HepG2 (cell line): Measurements from ENCODE around the gene CSMD2. TPM values are rescaled to one million over a fixed set of nuclear protein-coding genes. Genes with fewer than 3 reads are reported as not detected.

Experiments
- ATAC-seq: fragments of 200-7000 bp; cut with Tn5 transposase; 3 replicates; pipeline ENCODE4 v1.9.1; 2020; ENCODE audit warnings: mild to moderate bottlenecking, moderate library complexity
- BruUV-seq: library from RNA; stranded (reverse); fragments of 400-500 nt; replicated peaks from 2 replicates; lab custom pipeline; 2021; lab: Mats Ljungman, UMichigan
- CTCF ChIA-PET: fragments of 300-600 bp; formaldehyde crosslinking; extraction: SDS; loops from one replicate; lab custom pipeline; 2021; ENCODE audit warnings: low total read pairs, inconsistent platforms, low intra/inter-chr PET ratio; lab: Yijun Ruan, JAX
- POLR2A ChIA-PET: fragments of 350-600 bp; sonication (Branson Sonifier 250); formaldehyde crosslinking; loops from one replicate; lab custom pipeline; 2020; ENCODE audit warnings: antibody characterized with exemption, inconsistent platforms; lab: Yijun Ruan, JAX
- DNase-seq: peaks from one replicate; pipeline ENCODE4 v3.0.0-alpha.2; 2015; ENCODE audit warnings: low spot score
- FAIRE-seq: peaks from 3 replicates; lab custom pipeline; 2011; peaks lifted over from hg19 to GRCh38; lab: Jason Lieb, UNC
- H2AFZ ChIP-seq: one replicate; pipeline ENCODE4 v1.6.1; 2011; ENCODE audit warnings: low read length, inconsistent platforms
- H3K27ac ChIP-seq: fragments of 300-600 bp; 3 replicates; pipeline ENCODE4 v1.8.0; 2011; ENCODE audit warnings: mixed run types, mild to moderate bottlenecking, mixed read lengths, low read length, inconsistent platforms; ENCODE audit not compliant: insufficient read depth; ENCODE audit errors: extremely low read length
- H3K27me3 ChIP-seq, 2 experiments: fragments of 200-600 bp in 1 of 2; 2 replicates in 1 of 2; 3 replicates in 1 of 2; pipeline versions ENCODE4 v1.6.0 to v1.8.0; 2011; ENCODE audit warnings: low read length in 2 of 2, mild to moderate bottlenecking in 2 of 2, moderate library complexity in 2 of 2, inconsistent platforms in 1 of 2; ENCODE audit not compliant: insufficient read depth in 2 of 2, control insufficient read depth in 1 of 2
- H3K36me3 ChIP-seq, 2 experiments: fragments of 200-600 bp in 1 of 2; replicated peaks in 1 of 2; 2 replicates in 1 of 2; 3 replicates in 1 of 2; pipeline versions ENCODE4 v1.5.1 to v1.8.0; 2011; ENCODE audit warnings: low read length in 2 of 2, inconsistent platforms in 1 of 2; ENCODE audit not compliant: insufficient read depth in 2 of 2, control insufficient read depth in 1 of 2
- H3K4me1 ChIP-seq: 2 replicates; pipeline ENCODE4 v1.5.1; 2012; ENCODE audit warnings: low read length, inconsistent platforms; ENCODE audit not compliant: insufficient read depth
- H3K4me2 ChIP-seq: 2 replicates; pipeline ENCODE4 v1.6.0; 2011; ENCODE audit warnings: low read depth, low read length, inconsistent platforms
- H3K4me3 ChIP-seq, 3 experiments: fragments of 200-600 bp in 1 of 3; sonication (generic), shearing (Covaris generic) in 1 of 3; replicated peaks in 1 of 3; 2 replicates each; pipeline ENCODE4 v1.5.1; 2011 to 2016; ENCODE audit warnings: low read length in 3 of 3, inconsistent platforms in 2 of 3, low read depth in 2 of 3, mild to moderate bottlenecking in 2 of 3, control low read depth in 1 of 3, mixed read lengths in 1 of 3; ENCODE audit not compliant: insufficient read depth in 1 of 3
- H3K79me2 ChIP-seq: one replicate; pipeline ENCODE4 v1.6.1; 2011; ENCODE audit warnings: low read length, inconsistent platforms; ENCODE audit not compliant: insufficient read depth
- H3K9ac ChIP-seq: 2 replicates; pipeline ENCODE4 v1.6.0; 2011; ENCODE audit warnings: mild to moderate bottlenecking, low read depth, low read length, inconsistent platforms; ENCODE audit not compliant: insufficient read depth
- H3K9me3 ChIP-seq: 2 replicates; pipeline ENCODE4 v1.5.1; 2012; ENCODE audit warnings: mild to moderate bottlenecking, low read length
- H4K20me1 ChIP-seq: 2 replicates; pipeline ENCODE4 v1.6.0; 2011; ENCODE audit warnings: inconsistent platforms, mild to moderate bottlenecking, low read length, moderate library complexity; ENCODE audit not compliant: insufficient read depth
- ELF4 ChIP-seq: sonication (generic); formaldehyde crosslinking; IDR thresholded peaks from 2 replicates; pipeline ENCODE4 v1.5.0; 2020; ENCODE audit warnings: missing genetic modification reagents, mild to moderate bottlenecking, moderate library complexity, borderline replicate concordance
- GFI1 ChIP-seq: sonication (generic); formaldehyde crosslinking; IDR thresholded peaks from 2 replicates; pipeline ENCODE4 v1.5.0; 2020; ENCODE audit warnings: missing genetic modification reagents, mild to moderate bottlenecking, borderline replicate concordance
- LCORL ChIP-seq, 2 experiments: fragments of 450-650 bp in 1 of 2; sonication (generic) in 1 of 2; formaldehyde crosslinking in 1 of 2; IDR thresholded peaks; 2 replicates each; pipeline versions ENCODE4 v1.5.0 to v1.6.1; 2017 to 2020; ENCODE audit warnings: antibody characterized with exemption in 1 of 2, missing genetic modification reagents in 1 of 2
- MYNN ChIP-seq: sonication (generic); formaldehyde crosslinking; IDR thresholded peaks from 2 replicates; pipeline ENCODE4 v1.4.0; 2020; ENCODE audit warnings: mild to moderate bottlenecking, low read depth, missing genetic modification reagents
- ZNF619 ChIP-seq: sonication (generic); formaldehyde crosslinking; IDR thresholded peaks from 2 replicates; pipeline ENCODE4 v1.4.0; 2020; ENCODE audit warnings: mild to moderate bottlenecking, missing genetic modification reagents
- ZNF678 ChIP-seq: sonication (generic); formaldehyde crosslinking; IDR thresholded peaks from 2 replicates; pipeline ENCODE4 v1.4.0; 2020; ENCODE audit warnings: mild to moderate bottlenecking, missing genetic modification reagents
- WGBS: methylation state at CpG from one replicate; pipeline ENCODE4 v1.1.6; 2017; ENCODE audit warnings: low lambda C conversion rate; 5-methylcytosine and 5-hydroxymethylcytosine counted together
- in situ Hi-C: cut with HindIII; loops from 2 replicates; pipeline ENCODE4 v1.10.0; 2017; ENCODE audit warnings: low pct_unique_long_range_greater_than_20kb; ENCODE audit not compliant: extremely low pct_ligation_motif_present
- intact Hi-C: fragments of 100-400 bp; cut with micrococcal nuclease; formaldehyde crosslinking; loops from one replicate; pipeline ENCODE4 v1.10.0; 2022; ENCODE audit not compliant: unreplicated experiment
- polyA plus RNA-seq, 8 experiments: library from polyadenylated mRNA; depleted of rRNA in 3 of 8; stranded (reverse) in 7 of 8; unstranded in 1 of 8; fragments of >200 nt; fragmentation: Illumina TruSeq in 4 of 8; extraction: Trizol in 4 of 8; gene quantifications; 2 replicates each; pipeline versions ENCODE4 v1.2.1 to v1.2.3, GENCODE V29; 2011 to 2016; ENCODE audit warnings: low read depth in 4 of 8, missing spikeins in 1 of 8, mixed read lengths in 1 of 8; ENCODE audit not compliant: insufficient read depth in 1 of 8
- total RNA-seq, 5 experiments: library from RNA; depleted of rRNA; stranded (reverse); fragments of >200 nt; fragmentation: Illumina TruSeq; extraction: Trizol; gene quantifications; 2 replicates each; pipeline ENCODE4 v1.2.3, GENCODE V29; 2016; ENCODE audit warnings: low read depth in 1 of 5
- TF ChIP-seq, protein P1 (sequence below): sonication (generic); formaldehyde crosslinking; IDR thresholded peaks from 2 replicates; pipeline ENCODE4 v1.8.0; 2022; ENCODE audit warnings: missing genetic modification reagents, mild to moderate bottlenecking, inconsistent platforms, borderline replicate concordance
- TF ChIP-seq, protein P2 (sequence below): IDR thresholded peaks from 2 replicates; pipeline ENCODE4 v1.6.1; 2016; ENCODE audit warnings: mild to moderate bottlenecking

CSMD2 gene
- total and polyA plus RNA-seq, 2 of the 13 experiments (the other 11 are each of a cell fraction or from before 2014, with no cell fraction given), result not detected

GRCh38 chr1:34166191-34166624, 1.2 kb upstream of the CSMD2 start:
- H3K27ac ChIP-seq, result no peak overlapping the region
- intact Hi-C loops (no loop called here), in situ Hi-C loops (loop anchor here (25.0 kb wide), 1 partner anchor 529 kb away; no protein-coding TSS in a partner anchor)
- H4K20me1 ChIP-seq, result no peaks in the 10 kb centered on the region; the same call in 1 of the 2 replicates
- ChIA-PET CTCF (no interaction called here), POLR2A (no interaction called here)
- H3K4me3 ChIP-seq, result no peak overlapping the region
- ATAC-seq, result no peak
- H3K79me2 ChIP-seq, result no peaks in the 10 kb centered on the region
- H3K4me1 ChIP-seq, result no peaks in the 10 kb centered on the region
- H3K9me3 ChIP-seq, result no peaks in the 10 kb centered on the region
- WGBS, result 50% methylated on average over 25 of the region's 27 CpGs
- no TSS peak for BruUV-seq
- no peak for FAIRE-seq
- H2AFZ ChIP-seq, result no peak overlapping the region
- H3K4me2 ChIP-seq, result no peak overlapping the region
- H3K36me3 ChIP-seq, result no peaks in the 10 kb centered on the region
- no peak overlapping the region for H3K9ac ChIP-seq
- TF ChIP-seq GFI1 (CRISPR knock-in tag), result no peak
- TF ChIP-seq ZNF619, result no peak
- no peak for TF ChIP-seq LCORL (IDR thresholded peaks at IDR 0.05)
- TF ChIP-seq LCORL (CRISPR knock-in tag; IDR thresholded peaks at IDR 0.05), result no peak
- H3K27me3 ChIP-seq, result peaks cover 3 to 38% of the 10 kb centered on the region in 2 experiments; a peak in 3 of 5 replicates
- DNase-seq, result no peak

DNA sequence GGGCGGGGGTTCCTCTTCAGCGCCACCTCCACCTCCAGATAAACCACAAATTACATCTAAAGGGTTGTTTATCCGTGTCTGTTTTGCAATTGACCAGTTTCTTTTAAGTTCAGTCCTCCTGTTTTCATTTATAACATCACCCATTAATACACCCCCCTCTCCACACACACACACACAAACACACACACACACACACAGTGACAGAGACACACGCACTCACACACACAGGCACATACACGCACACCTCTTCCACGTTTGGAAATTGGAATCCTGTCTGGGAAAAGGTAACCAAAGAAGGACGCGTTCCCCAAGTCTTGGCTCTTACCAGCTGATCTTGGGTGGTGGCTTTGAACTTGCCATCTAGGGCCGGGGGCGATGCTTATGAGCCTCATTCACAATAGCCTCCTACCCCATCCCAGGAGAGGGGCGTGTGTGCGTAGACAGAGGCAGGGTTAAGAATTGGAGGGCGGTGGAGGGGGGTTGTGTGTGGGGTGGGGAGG, 442 bp upstream of the CSMD2 start:
- ChIA-PET CTCF (no interaction called here), POLR2A (no interaction called here)
- no peak overlapping the region for H2AFZ ChIP-seq
- H4K20me1 ChIP-seq, result no peaks in the 10 kb centered on the region; the same call in 1 of the 2 replicates
- H3K36me3 ChIP-seq, result no peaks in the 10 kb centered on the region
- H3K79me2 ChIP-seq, result no peaks in the 10 kb centered on the region
- no peak for ATAC-seq
- TF ChIP-seq MYNN (no peak), ZNF678 (no peak), ELF4 (CRISPR knock-in tag) (no peak)
- TF ChIP-seq, protein P1, sequence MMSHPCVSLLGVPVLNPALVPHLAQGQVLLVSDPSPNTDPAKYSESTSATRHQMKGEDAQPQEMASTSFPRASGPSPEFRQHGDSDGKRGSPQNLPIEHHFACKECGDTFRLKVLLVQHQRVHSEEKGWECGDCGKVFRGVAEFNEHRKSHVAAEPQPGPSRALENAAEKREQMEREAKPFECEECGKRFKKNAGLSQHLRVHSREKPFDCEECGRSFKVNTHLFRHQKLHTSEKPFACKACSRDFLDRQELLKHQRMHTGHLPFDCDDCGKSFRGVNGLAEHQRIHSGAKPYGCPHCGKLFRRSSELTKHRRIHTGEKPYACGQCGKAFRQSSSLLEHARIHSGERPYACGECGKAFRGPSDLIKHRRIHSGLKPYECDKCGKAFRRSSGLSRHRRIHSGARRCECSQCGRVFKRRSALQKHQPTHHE (CRISPR knock-in tag), result no peak
- TF ChIP-seq, protein P2, sequence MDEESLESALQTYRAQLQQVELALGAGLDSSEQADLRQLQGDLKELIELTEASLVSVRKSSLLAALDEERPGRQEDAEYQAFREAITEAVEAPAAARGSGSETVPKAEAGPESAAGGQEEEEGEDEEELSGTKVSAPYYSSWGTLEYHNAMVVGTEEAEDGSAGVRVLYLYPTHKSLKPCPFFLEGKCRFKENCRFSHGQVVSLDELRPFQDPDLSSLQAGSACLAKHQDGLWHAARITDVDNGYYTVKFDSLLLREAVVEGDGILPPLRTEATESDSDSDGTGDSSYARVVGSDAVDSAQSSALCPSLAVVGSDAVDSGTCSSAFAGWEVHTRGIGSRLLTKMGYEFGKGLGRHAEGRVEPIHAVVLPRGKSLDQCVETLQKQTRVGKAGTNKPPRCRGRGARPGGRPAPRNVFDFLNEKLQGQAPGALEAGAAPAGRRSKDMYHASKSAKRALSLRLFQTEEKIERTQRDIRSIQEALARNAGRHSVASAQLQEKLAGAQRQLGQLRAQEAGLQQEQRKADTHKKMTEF (CRISPR knock-in tag), result no peak
- H3K27ac ChIP-seq, result no peak overlapping the region
- no peak overlapping the region for H3K9ac ChIP-seq
- H3K4me3 ChIP-seq, result no peak overlapping the region
- intact Hi-C loops (no loop called here), in situ Hi-C loops (loop anchor here (25.0 kb wide), 1 partner anchor 528 kb away; no protein-coding TSS in a partner anchor)
- H3K9me3 ChIP-seq, result no peaks in the 10 kb centered on the region
- peaks cover 3 to 40% of the 10 kb centered on the region in 2 experiments; a peak in 3 of 5 replicates for H3K27me3 ChIP-seq
- DNase-seq, result no peak
- no peak overlapping the region for H3K4me2 ChIP-seq
- no peak for FAIRE-seq
- WGBS, result 50% methylated on average over 13 of the region's 13 CpGs
- no peaks in the 10 kb centered on the region for H3K4me1 ChIP-seq
- no TSS peak for BruUV-seq
